ENCODE measurements around the gene TMEM139. TPM values are rescaled to one million over a fixed set of nuclear protein-coding genes. Genes with fewer than 3 reads are reported as not detected.
A peak's percentile ranks its signal among the peaks of the same experiment; 100 is the strongest.

The TMEM139 gene
- total RNA-seq, 1 donor from 2014 or later: 0.47 TPM

DNA sequence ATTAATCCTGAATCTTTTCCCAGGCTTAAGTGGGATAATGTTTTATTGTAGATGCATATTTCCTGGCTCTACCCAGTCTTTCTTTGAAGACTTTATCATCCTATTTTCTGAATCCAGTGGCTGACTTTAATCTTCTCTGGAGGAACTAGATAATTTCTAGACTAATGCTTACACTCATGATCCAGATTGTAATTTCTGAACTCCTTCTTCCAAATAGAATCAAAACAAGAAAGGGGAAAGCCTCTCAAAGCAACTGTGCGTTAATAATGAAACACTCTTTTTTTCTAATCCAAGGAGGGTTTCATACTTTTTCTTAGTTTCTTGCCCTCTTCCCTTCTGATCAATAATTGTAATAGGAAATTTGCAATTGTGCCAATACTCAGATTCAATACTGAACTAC, 13.5 kb upstream of the TMEM139 start:
- ChIA-PET POLR2A (interaction anchor here (0.7 to 1.0 kb wide), 2 partner anchors 17 to 136 kb away, joined by 3 to 5 read pairs; partner anchors contain the start of gene CASP2), CTCF (no interaction called here)
- intact Hi-C loops (cut with micrococcal nuclease): no loop called here
- no peak overlapping the region for H3K4me3 Mint-ChIP-seq
- H3K27me3 Mint-ChIP-seq: no peaks in the 10 kb centered on the region
- DNase-seq (no peak), ATAC-seq (ENCODE audit: low read depth) (no peak)
- TF ChIP-seq, protein P1, sequence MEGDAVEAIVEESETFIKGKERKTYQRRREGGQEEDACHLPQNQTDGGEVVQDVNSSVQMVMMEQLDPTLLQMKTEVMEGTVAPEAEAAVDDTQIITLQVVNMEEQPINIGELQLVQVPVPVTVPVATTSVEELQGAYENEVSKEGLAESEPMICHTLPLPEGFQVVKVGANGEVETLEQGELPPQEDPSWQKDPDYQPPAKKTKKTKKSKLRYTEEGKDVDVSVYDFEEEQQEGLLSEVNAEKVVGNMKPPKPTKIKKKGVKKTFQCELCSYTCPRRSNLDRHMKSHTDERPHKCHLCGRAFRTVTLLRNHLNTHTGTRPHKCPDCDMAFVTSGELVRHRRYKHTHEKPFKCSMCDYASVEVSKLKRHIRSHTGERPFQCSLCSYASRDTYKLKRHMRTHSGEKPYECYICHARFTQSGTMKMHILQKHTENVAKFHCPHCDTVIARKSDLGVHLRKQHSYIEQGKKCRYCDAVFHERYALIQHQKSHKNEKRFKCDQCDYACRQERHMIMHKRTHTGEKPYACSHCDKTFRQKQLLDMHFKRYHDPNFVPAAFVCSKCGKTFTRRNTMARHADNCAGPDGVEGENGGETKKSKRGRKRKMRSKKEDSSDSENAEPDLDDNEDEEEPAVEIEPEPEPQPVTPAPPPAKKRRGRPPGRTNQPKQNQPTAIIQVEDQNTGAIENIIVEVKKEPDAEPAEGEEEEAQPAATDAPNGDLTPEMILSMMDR (IDR thresholded peaks at IDR 0.05): no peak
- no peaks in the 10 kb centered on the region for H3K9me3 Mint-ChIP-seq
- H3K4me1 Mint-ChIP-seq: peaks cover 3% of the 10 kb centered on the region
- H3K27ac Mint-ChIP-seq: no peak overlapping the region
- peaks cover 45% of the 10 kb centered on the region for H3K36me3 Mint-ChIP-seq (ENCODE audit: low read depth)

DNA sequence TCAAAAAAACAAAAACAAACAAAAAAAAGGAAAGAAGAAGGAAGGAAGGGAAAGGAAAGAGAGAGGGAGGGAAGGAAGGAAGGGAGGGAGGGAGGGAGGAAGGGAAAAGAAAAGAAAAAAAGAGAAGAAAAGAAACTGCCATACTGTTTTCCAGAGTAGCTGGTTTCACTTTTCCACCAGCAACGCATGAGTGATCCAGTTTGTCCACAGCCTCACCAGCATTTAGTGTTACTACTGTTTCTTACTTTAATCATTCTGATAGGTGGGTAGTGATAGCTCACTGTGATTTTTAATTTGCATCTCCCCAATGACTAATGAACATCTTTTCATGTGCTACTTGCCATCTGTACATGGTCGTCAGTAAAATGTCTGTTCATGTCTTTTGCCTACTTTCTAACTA, 11.9 kb upstream of the TMEM139 start:
- intact Hi-C loops (cut with micrococcal nuclease): no loop called here
- ChIA-PET CTCF (no interaction called here), POLR2A (interaction anchor here (0.6 to 1.1 kb wide), 2 partner anchors 15 to 488 kb away, joined by 3 to 5 read pairs; partner anchors contain the start of gene CASP2)
- ATAC-seq (ENCODE audit: low read depth) (no peak), DNase-seq (no peak)
- H3K36me3 Mint-ChIP-seq (ENCODE audit: low read depth): peaks cover 32% of the 10 kb centered on the region
- no peak overlapping the region for H3K27ac Mint-ChIP-seq
- H3K9me3 Mint-ChIP-seq: no peaks in the 10 kb centered on the region
- TF ChIP-seq, protein P1 (IDR thresholded peaks at IDR 0.05): no peak
- H3K4me3 Mint-ChIP-seq: no peak overlapping the region
- no peaks in the 10 kb centered on the region for H3K27me3 Mint-ChIP-seq
- H3K4me1 Mint-ChIP-seq: peaks cover 3% of the 10 kb centered on the region

DNA sequence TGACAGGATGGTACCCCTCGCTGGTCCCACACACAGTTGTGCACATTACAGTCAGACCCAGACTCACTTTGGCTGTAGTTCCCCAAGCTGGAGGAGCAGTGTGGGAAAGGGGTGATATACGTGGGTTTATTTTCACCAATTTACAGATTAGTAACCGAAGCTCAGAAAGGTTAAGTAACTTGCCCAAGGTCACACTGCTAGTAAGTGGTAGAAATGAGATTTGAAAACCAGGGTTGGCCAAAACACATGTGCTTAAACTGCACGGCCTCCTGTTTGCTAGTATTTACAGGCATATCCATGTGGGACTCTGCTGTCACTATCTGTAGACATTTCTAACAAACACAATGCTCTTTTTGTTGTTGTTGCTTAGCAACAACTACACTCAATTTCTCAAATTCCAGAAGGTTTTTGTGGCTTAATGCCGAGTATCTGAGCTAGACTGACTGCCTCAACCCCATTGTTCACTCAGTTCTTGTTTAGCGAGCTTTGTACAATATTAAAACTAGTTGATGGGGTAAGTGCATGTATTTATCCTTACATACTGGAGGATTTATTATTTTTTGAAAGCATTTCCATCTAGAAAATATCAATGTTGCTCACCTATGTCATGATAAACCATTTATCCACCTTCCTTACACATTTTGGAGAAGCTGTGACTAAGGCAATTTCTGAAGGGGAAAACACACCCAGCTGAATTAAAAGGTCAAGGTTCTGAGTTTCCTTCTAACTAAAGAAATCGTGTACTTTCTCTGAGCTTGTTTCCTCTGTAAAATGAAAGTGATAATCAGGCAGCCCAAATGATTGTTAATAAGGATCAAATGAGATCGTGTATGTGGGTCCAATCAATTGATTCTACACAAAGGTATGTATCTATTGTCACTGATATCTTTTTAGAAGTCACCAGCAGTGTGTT, 5.3 kb upstream of the TMEM139 start:
- no peaks in the 10 kb centered on the region for H3K9me3 Mint-ChIP-seq
- no peak for DNase-seq
- ATAC-seq (ENCODE audit: low read depth): no peak
- ChIA-PET CTCF (interaction anchor here (0.9 to 2.0 kb wide), 6 partner anchors 8 to 39 kb away, joined by 3 to 9 read pairs (median 4); no protein-coding TSS in a partner anchor), POLR2A (interaction anchor here (0.7 to 1.6 kb wide), 4 partner anchors 9 to 107 kb away, joined by 3 to 9 read pairs (median 4); partner anchors contain the start of genes CASP2 and GSTK1)
- no peaks in the 10 kb centered on the region for H3K36me3 Mint-ChIP-seq (ENCODE audit: low read depth)
- TF ChIP-seq, protein P1 (IDR thresholded peaks at IDR 0.05): no peak
- H3K4me1 Mint-ChIP-seq: peaks cover 30% of the 10 kb centered on the region
- H3K27ac Mint-ChIP-seq: peak overlapping the region; percentile 55
- no peaks in the 10 kb centered on the region for H3K27me3 Mint-ChIP-seq
- intact Hi-C loops (cut with micrococcal nuclease): loop anchor here (10.0 kb wide), 3 partner anchors 425 to 1555 kb away; partner anchors contain the start of genes EPHB6, TCAF1 and TPK1
- peak overlapping the region; percentile 26 for H3K4me3 Mint-ChIP-seq

DNA sequence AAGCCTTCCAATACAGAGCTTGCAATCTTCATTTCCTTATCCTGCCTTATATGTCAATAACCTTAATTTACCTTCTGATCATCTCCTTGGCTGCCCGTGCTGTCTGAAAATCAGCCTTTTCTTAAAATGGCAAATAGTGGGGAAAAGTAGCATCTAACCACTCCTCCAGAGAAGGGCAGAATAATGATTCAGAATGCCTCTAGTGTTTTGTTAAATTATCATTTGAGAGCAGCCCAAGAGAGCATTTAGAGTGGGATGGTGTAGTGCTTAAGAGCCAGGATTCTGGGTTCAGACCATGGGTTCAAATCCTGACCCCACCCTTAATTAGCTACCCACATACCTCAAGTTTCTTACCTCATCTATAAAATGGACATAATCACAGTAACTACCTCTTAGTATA, 4.6 kb upstream of the TMEM139 start:
- H3K9me3 Mint-ChIP-seq: no peaks in the 10 kb centered on the region
- POLR2A ChIA-PET: interaction anchor here (1.2 to 1.6 kb wide), 2 partner anchors 8 to 17 kb away, joined by 4 to 9 read pairs; partner anchors contain the start of genes CASP2 and GSTK1
- H3K4me1 Mint-ChIP-seq: peaks cover 33% of the 10 kb centered on the region
- DNase-seq (no peak), ATAC-seq (ENCODE audit: low read depth) (no peak)
- intact Hi-C loops (cut with micrococcal nuclease): loop anchor here (10.0 kb wide), 3 partner anchors 425 to 1555 kb away; partner anchors contain the start of genes EPHB6, TCAF1 and TPK1
- H3K4me3 Mint-ChIP-seq: no peak overlapping the region
- TF ChIP-seq, protein P1 (IDR thresholded peaks at IDR 0.05): no peak
- CTCF ChIA-PET: interaction anchor here (0.9 to 2.0 kb wide), 5 partner anchors 8 to 39 kb away, joined by 4 to 9 read pairs (median 4); no protein-coding TSS in a partner anchor
- H3K36me3 Mint-ChIP-seq (ENCODE audit: low read depth): no peaks in the 10 kb centered on the region
- H3K27me3 Mint-ChIP-seq: no peaks in the 10 kb centered on the region
- peak overlapping the region; percentile 55 for H3K27ac Mint-ChIP-seq

Measured in activated B cell treated with CpG ODN at 0.5 μM for 24 hours (primary cell).